ENCODE measurements around the gene C8A.

C8A gene

GRCh38 chr1:56890229-56890628, 35.6 kb downstream of the C8A start:
- no peak for DNase-seq (ENCODE audit: low spot score)

GRCh38 chr1:56894014-56894413, 39.4 kb downstream of the C8A start:
- no peak for DNase-seq (ENCODE audit: low spot score)

- no peak for DNase-seq (ENCODE audit: low spot score)
Observed at GRCh38 chr1:56897150-56898004, 42.8 kb downstream of the C8A start.

GRCh38 chr1:56898005-56898373, 43.4 kb downstream of the C8A start:
- DNase-seq (ENCODE audit: low spot score), result no peak

- no peak for DNase-seq (ENCODE audit: low spot score)
Observed at GRCh38 chr1:56898879-56899278, 44.3 kb downstream of the C8A start.

GRCh38 chr1:56901716-56902115, 47.1 kb downstream of the C8A start:
- DNase-seq (ENCODE audit: low spot score), result no peak

- DNase-seq (ENCODE audit: low spot score), result no peak
Observed at GRCh38 chr1:56903778-56904177, 49.2 kb downstream of the C8A start.

GRCh38 chr1:56904663-56905397, 50.2 kb downstream of the C8A start:
- no peak for DNase-seq (ENCODE audit: low spot score)

GRCh38 chr1:56905667-56906066, 51.1 kb downstream of the C8A start:
- no peak for DNase-seq (ENCODE audit: low spot score)

GRCh38 chr1:56908619-56909221, 54.1 kb downstream of the C8A start:
- no peak for DNase-seq (ENCODE audit: low spot score)

- no peak for DNase-seq (ENCODE audit: low spot score)
Observed at GRCh38 chr1:56910441-56910985, 55.9 kb downstream of the C8A start.

GRCh38 chr1:56911098-56911938, 56.7 kb downstream of the C8A start:
- DNase-seq (ENCODE audit: low spot score), result no peak

GRCh38 chr1:56912325-56912724, 57.7 kb downstream of the C8A start:
- no peak for DNase-seq (ENCODE audit: low spot score)

- no peak for DNase-seq (ENCODE audit: low spot score)
Observed at GRCh38 chr1:56915960-56916359, 61.4 kb downstream of the C8A start.

GRCh38 chr1:56916630-56917029, 62.0 kb downstream of the C8A start:
- DNase-seq (ENCODE audit: low spot score), result no peak

- no peak for DNase-seq (ENCODE audit: low spot score)
Observed at GRCh38 chr1:56917356-56917755, 62.8 kb downstream of the C8A start.

- no peak for DNase-seq (ENCODE audit: low spot score)
Observed at GRCh38 chr1:56920591-56921001, 66.0 kb downstream of the C8A start.

- DNase-seq (ENCODE audit: low spot score), result no peak
Observed at GRCh38 chr1:56921479-56921878, 66.9 kb downstream of the C8A start.

- DNase-seq (ENCODE audit: low spot score), result no peak
Observed at GRCh38 chr1:56922070-56922469, 67.5 kb downstream of the C8A start.

- DNase-seq (ENCODE audit: low spot score), result no peak
Observed at GRCh38 chr1:56922507-56922906, 67.9 kb downstream of the C8A start.

GRCh38 chr1:56923201-56923600, 68.6 kb downstream of the C8A start:
- no peak for DNase-seq (ENCODE audit: low spot score)

GRCh38 chr1:56924116-56924515, 69.5 kb downstream of the C8A start:
- no peak for DNase-seq (ENCODE audit: low spot score)
